SK-N-SH (cell line): ENCODE data around the gene HBG2. TPM values are rescaled to one million over a fixed set of nuclear protein-coding genes. Genes with fewer than 3 reads are reported as not detected.

Source experiments
- CTCF ChIA-PET: fragments of 300-600, 350-600 bp; formaldehyde crosslinking; extraction: SDS; loops from one replicate; lab custom pipeline; 2021; lab: Yijun Ruan, JAX
- POLR2A ChIA-PET: fragments of 350-600 bp; sonication (Branson Sonifier 250); formaldehyde crosslinking; extraction: SDS; loops from one replicate; lab custom pipeline; 2020; ENCODE audit warnings: antibody characterized with exemption, inconsistent platforms; lab: Yijun Ruan, JAX
- DNase-seq: peaks from one replicate; pipeline ENCODE4 v3.0.0; 2012
- H2AFZ ChIP-seq: fragments of 200-600 bp; sonication (generic); 2 replicates; pipeline ENCODE4 v1.8.1; 2016; ENCODE audit warnings: antibody characterized with exemption, mild to moderate bottlenecking, low read depth
- H3F3A ChIP-seq: fragments of 200-600 bp; sonication (generic); replicated peaks from 2 replicates; pipeline ENCODE3; 2016; ENCODE audit warnings: antibody characterized with exemption, mild to moderate bottlenecking; ENCODE audit not compliant: insufficient read depth
- H3K27ac ChIP-seq, 2 experiments: fragments of 200-500 bp in 1 of 2; fragments of 200-600 bp in 1 of 2; sonication (Bioruptor generic) in 1 of 2; sonication (generic), shearing (Covaris generic) in 1 of 2; 2 replicates each; pipeline versions ENCODE4 v1.5.1 to v1.6.1; 2014 to 2016; ENCODE audit warnings: low read depth in 2 of 2, inconsistent platforms in 1 of 2, low read length in 1 of 2, mild to moderate bottlenecking in 1 of 2, mixed read lengths in 1 of 2
- H3K27me3 ChIP-seq: fragments of 200-600 bp; sonication (generic), shearing (Covaris generic); 2 replicates; pipeline ENCODE4 v1.6.1; 2016; ENCODE audit warnings: mixed run types; ENCODE audit not compliant: insufficient read depth
- H3K36me3 ChIP-seq, 2 experiments: fragments of 200-500 bp in 1 of 2; fragments of 200-600 bp in 1 of 2; sonication (Bioruptor generic) in 1 of 2; sonication (generic) in 1 of 2; replicated peaks in 1 of 2; 2 replicates each; pipeline versions ENCODE3 to v1.5.1; 2014 to 2016; ENCODE audit warnings: low read length in 1 of 2, mild to moderate bottlenecking in 1 of 2; ENCODE audit not compliant: insufficient read depth in 2 of 2, control insufficient read depth in 1 of 2
- H3K4me1 ChIP-seq, 2 experiments: fragments of 200-500 bp in 1 of 2; fragments of 200-600 bp in 1 of 2; sonication (Bioruptor generic) in 1 of 2; sonication (generic), shearing (Covaris generic) in 1 of 2; 2 replicates each; pipeline versions ENCODE4 v1.5.1 to v1.6.1; 2014 to 2016; ENCODE audit warnings: low read depth in 1 of 2, low read length in 1 of 2, mixed run types in 1 of 2; ENCODE audit not compliant: insufficient read depth in 2 of 2, control insufficient read depth in 1 of 2
- H3K4me2 ChIP-seq: fragments of 200-600 bp; sonication (generic), shearing (Covaris generic); 2 replicates; pipeline ENCODE4 v1.6.1; 2017; ENCODE audit warnings: mixed run types
- H3K4me3 ChIP-seq, 2 experiments: fragments of 200-500 bp in 1 of 2; fragments of 200-600 bp in 1 of 2; sonication (Bioruptor generic) in 1 of 2; sonication (generic), shearing (Covaris generic) in 1 of 2; 2 replicates each; pipeline versions ENCODE4 v1.5.1 to v1.8.1; 2014 to 2016; ENCODE audit warnings: low read depth in 2 of 2, inconsistent platforms in 1 of 2, low read length in 1 of 2, mild to moderate bottlenecking in 1 of 2, mixed read lengths in 1 of 2, moderate library complexity in 1 of 2
- H3K79me2 ChIP-seq: fragments of 200-600 bp; sonication (generic); 2 replicates; pipeline ENCODE4 v1.8.1; 2017; ENCODE audit warnings: mild to moderate bottlenecking; ENCODE audit not compliant: insufficient read depth
- H3K9ac ChIP-seq: fragments of 200-600 bp; sonication (generic); 2 replicates; pipeline ENCODE4 v1.6.1; 2017; ENCODE audit warnings: mixed run types
- H3K9me2 ChIP-seq: fragments of 200-600 bp; sonication (generic); 2 replicates; pipeline ENCODE4 v1.6.1; 2017; ENCODE audit warnings: mixed run types
- H3K9me3 ChIP-seq: fragments of 200-600 bp; sonication (generic); 2 replicates; pipeline ENCODE4 v1.6.1; 2017; ENCODE audit warnings: mixed run types, mild to moderate bottlenecking, moderate library complexity
- H4K20me1 ChIP-seq: fragments of 200-600 bp; sonication (generic); 2 replicates; pipeline ENCODE4 v1.6.1; 2017; ENCODE audit warnings: mild to moderate bottlenecking, mixed run types; ENCODE audit not compliant: insufficient read depth
- CTCF ChIP-seq: fragments of 200-600 bp; sonication (generic); IDR thresholded peaks from 2 replicates; pipeline ENCODE4 v1.6.1; 2017; ENCODE audit warnings: antibody characterized with exemption, mild to moderate bottlenecking, moderate library complexity
- EP300 ChIP-seq, 2 experiments: IDR thresholded peaks; 2 replicates each; pipeline versions ENCODE4 v1.4.0 to v1.6.1; 2012; ENCODE audit warnings: borderline replicate concordance in 1 of 2, low read depth in 1 of 2, low read length in 1 of 2
- EZH2phosphoT487 ChIP-seq: fragments of 200-600 bp; sonication (generic); IDR thresholded peaks from 2 replicates; pipeline ENCODE4 v1.6.1; 2017; ENCODE audit warnings: low read depth, mixed run types, mild to moderate bottlenecking, antibody characterized with exemption, moderate library complexity, borderline replicate concordance
- FOXJ3 ChIP-seq: sonication (generic); formaldehyde crosslinking; IDR thresholded peaks from 2 replicates; pipeline ENCODE4 v1.5.1; 2020; ENCODE audit warnings: mild to moderate bottlenecking, missing genetic modification reagents
- GABPA ChIP-seq: IDR thresholded peaks from 2 replicates; pipeline ENCODE4 v1.4.0; 2012; ENCODE audit warnings: low read depth, mild to moderate bottlenecking
- IRF3 ChIP-seq: fragments of 150-350 bp; IDR thresholded peaks from 2 replicates; pipeline ENCODE4 v1.6.1; 2016; ENCODE audit warnings: mild to moderate bottlenecking, low read depth, low read length
- JUND ChIP-seq: IDR thresholded peaks from 2 replicates; pipeline ENCODE4 v1.4.0; 2012
- MEF2A ChIP-seq: IDR thresholded peaks from 2 replicates; pipeline ENCODE4 v1.4.0; 2012; ENCODE audit warnings: low read depth, borderline replicate concordance
- MXI1 ChIP-seq: IDR thresholded peaks from 2 replicates; pipeline ENCODE4 v1.6.1; 2012; ENCODE audit warnings: mild to moderate bottlenecking, low read depth, low read length, improper control_type of control experiment
- POLR2AphosphoS5 ChIP-seq: IDR thresholded peaks from 2 replicates; pipeline ENCODE4 v1.6.1; 2012; ENCODE audit warnings: low read depth, low read length
- RCOR1 ChIP-seq: fragments of 150-350 bp; IDR thresholded peaks from 2 replicates; pipeline ENCODE4 v1.6.1; 2017; ENCODE audit warnings: antibody characterized with exemption, low read length
- RXRA ChIP-seq: IDR thresholded peaks from 2 replicates; pipeline ENCODE4 v1.4.0; 2012; ENCODE audit warnings: low read depth, mild to moderate bottlenecking, borderline replicate concordance
- TAF1 ChIP-seq: IDR thresholded peaks from 2 replicates; pipeline ENCODE4 v1.6.1; 2012; ENCODE audit warnings: low read depth, mild to moderate bottlenecking, low read length, moderate library complexity, borderline replicate concordance
- USF2 ChIP-seq: fragments of 150-350 bp; IDR thresholded peaks from 2 replicates; pipeline ENCODE4 v1.6.1; 2017; ENCODE audit warnings: antibody characterized with exemption, low read length, low read depth, borderline replicate concordance
- YY1 ChIP-seq: IDR thresholded peaks from 2 replicates; pipeline ENCODE4 v1.4.0; 2012; ENCODE audit warnings: low read depth, mild to moderate bottlenecking
- ZBTB33 ChIP-seq: IDR thresholded peaks from 2 replicates; pipeline ENCODE4 v1.4.0; 2012; ENCODE audit warnings: low read depth, borderline replicate concordance
- WGBS: methylation state at CpG from one replicate; pipeline ENCODE4 v1.1.6; 2017; ENCODE audit warnings: low lambda C conversion rate; 5-methylcytosine and 5-hydroxymethylcytosine counted together
- polyA plus RNA-seq, 3 experiments: library from polyadenylated mRNA; depleted of rRNA; stranded (reverse); fragments of >200 nt; gene quantifications; 2 replicates each; pipeline ENCODE4 v1.2.3, GENCODE V29; 2012

Gene HBG2
- polyA plus RNA-seq, 1 of the 3 experiments (the other 2 are of a cell fraction): 0.33 TPM

GRCh38 chr11:5223146-5223545 lies 31.4 kb downstream of the HBG2 start:
- Histone ChIP-seq H3K27me3 (no peaks in the 10 kb centered on the region), H4K20me1 (no peaks in the 10 kb centered on the region), H3K79me2 (no peaks in the 10 kb centered on the region), H3K36me3 (no peaks in the 10 kb centered on the region), H3K9me3 (no peaks in the 10 kb centered on the region), H3K27ac (no peak overlapping the region), H3K9ac (no peak overlapping the region), H3K4me3 (no peak overlapping the region), H2AFZ (no peak overlapping the region), H3K4me1 (no peaks in the 10 kb centered on the region), H3K9me2 (no peaks in the 10 kb centered on the region), H3K4me2 (no peak overlapping the region), H3F3A (no peaks in the 10 kb centered on the region)
- CTCF ChIA-PET: no interaction called here
- WGBS: 14% methylated on average over 6 of the region's 6 CpGs
- DNase-seq: no peak
- POLR2A ChIA-PET: no interaction called here
- no peak for TF ChIP-seq EP300 (IDR thresholded peaks at IDR 0.05; ENCODE audit: borderline replicate concordance in 1 of 2, low read depth in 1 of 2, low read length in 1 of 2)
- no peak for TF ChIP-seq RCOR1
- no peak for TF ChIP-seq GABPA
- no peak for TF ChIP-seq TAF1
- TF ChIP-seq YY1: no peak
- TF ChIP-seq MEF2A: no peak
- TF ChIP-seq CTCF: no peak
- no peak for TF ChIP-seq MXI1
- no peak for TF ChIP-seq RXRA
- no peak for TF ChIP-seq IRF3
- no peak for TF ChIP-seq FOXJ3 (CRISPR knock-in tag)
- no peak for TF ChIP-seq POLR2AphosphoS5
- no peak for TF ChIP-seq USF2
- TF ChIP-seq EZH2phosphoT487: no peak
- TF ChIP-seq JUND: no peak
- no peak for TF ChIP-seq ZBTB33
